GM19025 (cell line): ENCODE results near the gene SZRD1.

ENCODE experiments used
- ATAC-seq: cut with Tn5 transposase; IDR thresholded peaks from one replicate; pipeline ENCODE4 v1.9.1; 2021; ENCODE audit warnings: mild to moderate bottlenecking, low read depth, moderate library complexity; ENCODE audit not compliant: unreplicated experiment

Gene SZRD1

DNA sequence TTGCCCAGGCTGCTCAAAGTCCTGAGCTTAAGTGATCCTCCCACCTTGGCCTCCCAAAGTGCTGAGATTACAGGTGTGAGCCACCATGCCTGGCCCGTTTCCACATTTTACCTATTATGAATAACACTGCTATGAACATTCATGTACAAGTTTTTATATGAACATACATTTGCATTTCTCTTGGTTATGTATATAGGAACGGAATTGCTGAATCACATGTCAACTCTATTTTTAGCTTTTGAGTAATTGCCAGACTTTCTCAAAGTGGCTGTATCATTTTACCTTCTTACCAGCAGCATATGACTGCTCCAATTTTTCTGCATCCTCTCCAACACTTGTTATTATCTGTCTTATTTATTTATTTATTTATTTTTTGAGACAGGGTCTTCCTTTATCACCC, 67.5 kb downstream of the SZRD1 start:
- ATAC-seq, result no peak

- ATAC-seq, result no peak
Observed at GRCh38 chr1:16436946-16437474, 70.0 kb downstream of the SZRD1 start, which contains the start of gene SPATA21. Gene SPATA21, minus strand, starts transcription at chr1:16437424. Its CDS starts 6,053 bp downstream, at chr1:16431371.

- ATAC-seq, result no peak
Observed at GRCh38 chr1:16438516-16438915, 71.5 kb downstream of the SZRD1 start.

- no peak for ATAC-seq
Observed at GRCh38 chr1:16438924-16439323, 71.9 kb downstream of the SZRD1 start.

GRCh38 chr1:16440131-16440469, 73.1 kb downstream of the SZRD1 start:
- ATAC-seq, result peak; percentile 13

- peak; percentile 76 for ATAC-seq
Observed at GRCh38 chr1:16440470-16441281, 73.6 kb downstream of the SZRD1 start, which contains the start of gene NECAP2. Gene NECAP2, plus strand, starts transcription at chr1:16440724. Its CDS starts 38 bp downstream, at chr1:16440762.

- ATAC-seq, result no peak
Observed at GRCh38 chr1:16441282-16441665, 74.2 kb downstream of the SZRD1 start.

DNA sequence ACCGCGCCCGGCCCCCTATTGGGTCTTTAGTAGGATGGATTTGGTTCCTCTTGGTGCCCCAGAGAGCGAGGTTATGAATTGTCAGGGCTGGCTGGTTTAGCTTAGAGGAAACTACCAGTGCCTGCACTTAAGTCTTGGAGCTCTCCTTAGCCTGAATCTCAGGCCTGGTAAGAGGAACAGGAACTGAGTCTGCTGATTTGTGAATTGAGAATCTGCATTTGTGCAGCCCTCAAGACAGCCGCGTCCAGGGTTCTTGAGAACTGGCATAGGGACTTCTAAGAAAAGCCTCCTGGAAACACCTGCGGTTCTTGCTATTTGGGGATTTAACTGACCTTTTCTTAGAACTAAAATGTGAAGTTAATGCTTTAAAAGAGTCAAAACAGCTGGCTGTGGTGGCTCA, 75.2 kb downstream of the SZRD1 start:
- ATAC-seq, result no peak

GRCh38 chr1:16442941-16443340, 75.9 kb downstream of the SZRD1 start:
- no peak for ATAC-seq

GRCh38 chr1:16443975-16444770, 77.1 kb downstream of the SZRD1 start:
- ATAC-seq, result no peak

DNA sequence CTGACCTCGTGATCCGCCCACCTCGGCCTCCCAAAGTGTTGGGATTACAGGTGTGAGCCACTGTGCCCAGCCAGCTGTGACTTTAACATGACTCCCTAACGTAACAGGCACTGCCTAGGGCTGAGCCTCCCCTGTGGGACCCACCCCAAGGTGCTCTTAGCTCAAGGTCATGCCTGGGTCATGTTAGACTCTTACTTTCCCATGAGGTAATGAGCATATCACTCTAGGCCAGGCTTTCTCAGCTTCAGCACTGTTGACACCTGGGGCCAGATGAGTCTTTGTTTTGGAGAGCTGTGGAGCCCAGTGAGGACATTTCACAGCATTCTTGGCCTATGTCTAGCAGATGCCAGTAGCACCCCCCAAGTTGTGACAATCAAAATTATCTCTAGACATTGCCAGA, 78.0 kb downstream of the SZRD1 start:
- ATAC-seq, result no peak

GRCh38 chr1:16446116-16446515, 79.1 kb downstream of the SZRD1 start:
- ATAC-seq, result no peak

DNA sequence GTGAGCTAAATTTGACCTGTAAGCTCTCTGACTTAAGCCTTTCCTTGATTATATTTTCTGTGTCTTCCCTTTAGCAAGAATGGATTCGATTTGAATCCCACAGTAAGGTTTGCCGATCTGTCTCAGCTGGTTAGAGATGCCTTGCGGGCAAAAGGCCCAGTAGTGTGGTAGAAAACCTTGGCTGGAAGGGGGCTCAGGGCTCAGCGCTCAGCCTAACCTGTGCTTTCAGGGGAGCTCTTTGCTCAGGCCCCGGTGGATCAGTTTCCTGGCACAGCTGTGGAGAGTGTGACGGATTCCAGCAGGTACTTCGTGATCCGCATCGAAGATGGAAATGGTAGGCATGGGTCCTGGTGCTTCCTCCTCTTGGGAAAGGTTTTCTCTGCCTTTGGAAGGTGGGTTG, 80.6 kb downstream of the SZRD1 start:
- ATAC-seq, result no peak
